Naive thymus-derived CD8-positive, alpha-beta T cell (primary cell): ENCODE results near the gene RNF144B. TPM values are rescaled to one million over a fixed set of nuclear protein-coding genes. Genes with fewer than 3 reads are reported as not detected.
A peak's percentile ranks its signal among the peaks of the same experiment; 100 is the strongest.
"Not testable (repeated sequence)": the region's sequence is repeated elsewhere in the genome, so short reads cannot be mapped to it uniquely, and the experiment has no call there.

Source experiments
- ATAC-seq, 2 donors: fragments of 150-1000 bp; cut with Tn5 transposase in 1 of 2; sonication (Bioruptor Pico), chemical (Tn5 transposase) in 1 of 2; 1 replicate in 1 of 2; 2 replicates in 1 of 2; pipeline ENCODE4 v1.10.0; 2021; ENCODE audit warnings: mild to moderate bottlenecking in 2 of 2, moderate library complexity in 2 of 2
- POLR2A ChIA-PET: fragments of 350-600 bp; sonication (Branson Sonifier 250); formaldehyde crosslinking; loops from one replicate; lab custom pipeline; 2021; ENCODE audit warnings: antibody characterized with exemption; lab: Charles Lee
- DNase-seq, 10 donors: peaks; one replicate each; pipeline versions ENCODE4 v3.0.0 to v3.0.0-alpha.2; 2020 to 2022
- H3K27ac Mint-ChIP-seq, 10 donors: one replicate each; pipeline ENCODE4 v1.8.0; 2020 to 2022; ENCODE audit warnings: mild to moderate bottlenecking in 10 of 10, mixed read lengths in 10 of 10, moderate library complexity in 4 of 10, inconsistent platforms in 1 of 10
- H3K27me3 Mint-ChIP-seq, 5 donors: one replicate each; pipeline ENCODE4 v1.8.0; 2021 to 2022; ENCODE audit warnings: mixed read lengths in 5 of 5
- H3K36me3 Mint-ChIP-seq, 3 donors: one replicate each; pipeline ENCODE4 v1.8.0; 2020 to 2022; ENCODE audit warnings: mixed read lengths in 3 of 3, mild to moderate bottlenecking in 2 of 3, inconsistent platforms in 1 of 3
- H3K4me1 Mint-ChIP-seq, 4 donors: one replicate each; pipeline ENCODE4 v1.8.0; 2021 to 2022; ENCODE audit warnings: mixed read lengths in 4 of 4
- H3K4me3 Mint-ChIP-seq, 10 donors: one replicate each; pipeline ENCODE4 v1.8.0; 2020 to 2022; ENCODE audit warnings: mild to moderate bottlenecking in 10 of 10, mixed read lengths in 10 of 10, moderate library complexity in 6 of 10, inconsistent platforms in 1 of 10
- H3K9me3 Mint-ChIP-seq, 9 donors: one replicate each; pipeline ENCODE4 v1.8.0; 2020 to 2022; ENCODE audit warnings: mixed read lengths in 9 of 9, mild to moderate bottlenecking in 3 of 9, inconsistent platforms in 1 of 9, moderate library complexity in 1 of 9
- polyA plus RNA-seq, 3 donors: library from polyadenylated mRNA; unstranded; fragments of 300-500 nt; fragmentation: Illumina TruSeq; gene quantifications; one replicate each; pipeline ENCODE4 v1.2.3, GENCODE V29; 2021
- total RNA-seq, 8 experiments: library from RNA in 2 of 8; stranded (reverse) in 2 of 8; gene quantifications; one replicate each; pipeline ENCODE4 v1.2.3 and lab custom pipeline; 2021 to 2026

The RNF144B gene
- total and polyA plus RNA-seq, 5 experiments from 2014 or later: 2.1 to 6.4 (median 3.6) TPM

DNA sequence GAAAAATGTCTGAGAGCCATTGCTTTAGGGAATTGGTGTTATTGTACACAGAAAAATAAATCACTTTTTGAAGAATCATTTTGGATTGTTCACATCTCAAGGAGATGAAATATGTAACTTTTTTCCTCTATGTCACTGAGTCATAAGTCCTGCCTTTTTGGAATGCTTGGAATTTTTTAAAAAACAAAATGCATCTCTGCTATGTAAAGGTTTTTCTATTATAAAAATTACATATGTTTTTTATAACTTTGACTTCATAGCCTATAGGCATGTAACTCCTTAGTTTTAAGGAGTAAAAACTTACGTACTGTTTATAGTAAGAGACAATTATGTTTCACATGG lies 8.7 kb downstream of the RNF144B start:
- Mint-ChIP-seq H3K4me3 (no peak overlapping the region), H3K9me3 (no peaks in the 10 kb centered on the region)

DNA sequence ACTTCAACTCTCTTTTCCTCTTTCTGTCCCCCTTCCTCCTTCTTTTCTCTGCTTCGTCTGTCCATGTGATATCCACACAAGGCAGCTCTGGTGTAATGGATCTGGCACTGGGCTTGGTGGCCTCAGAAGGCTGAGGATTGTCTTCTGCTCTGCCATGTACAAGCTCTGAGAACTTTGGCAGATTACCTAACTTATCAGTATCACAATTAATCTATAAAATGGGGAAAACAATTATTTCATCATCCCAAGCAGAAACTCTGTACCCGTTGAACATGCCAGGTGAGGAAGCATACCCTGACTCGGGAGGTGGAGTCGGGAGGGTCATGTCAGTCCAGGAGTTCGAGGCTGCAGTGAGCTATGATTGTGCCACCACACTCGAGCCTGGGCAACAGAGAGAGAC lies 10.6 kb downstream of the RNF144B start:
- H3K4me1 Mint-ChIP-seq: peaks cover 22 to 51% (median 30%) of the 10 kb centered on the region in 4 donors
- H3K36me3 Mint-ChIP-seq: peaks cover 0 to 27% (median 14%) of the 10 kb centered on the region in 3 donors
- H3K9me3 Mint-ChIP-seq: no peaks in the 10 kb centered on the region
- no peaks in the 10 kb centered on the region for H3K27me3 Mint-ChIP-seq
- DNase-seq: no peak
- ATAC-seq: no peak
- H3K27ac Mint-ChIP-seq: no peak overlapping the region
- no peak overlapping the region for H3K4me3 Mint-ChIP-seq
- POLR2A ChIA-PET: no interaction called here

More for the DNA sequence above, 8.7 kb downstream of the RNF144B start:
- peaks cover 18 to 43% (median 31%) of the 10 kb centered on the region in 4 donors for H3K4me1 Mint-ChIP-seq
- no peak for DNase-seq
- peaks cover 0 to 23% (median 9%) of the 10 kb centered on the region in 3 donors for H3K36me3 Mint-ChIP-seq
- POLR2A ChIA-PET: no interaction called here
- ATAC-seq: no peak
- H3K27ac Mint-ChIP-seq: no peak overlapping the region
- H3K27me3 Mint-ChIP-seq: no peaks in the 10 kb centered on the region

DNA sequence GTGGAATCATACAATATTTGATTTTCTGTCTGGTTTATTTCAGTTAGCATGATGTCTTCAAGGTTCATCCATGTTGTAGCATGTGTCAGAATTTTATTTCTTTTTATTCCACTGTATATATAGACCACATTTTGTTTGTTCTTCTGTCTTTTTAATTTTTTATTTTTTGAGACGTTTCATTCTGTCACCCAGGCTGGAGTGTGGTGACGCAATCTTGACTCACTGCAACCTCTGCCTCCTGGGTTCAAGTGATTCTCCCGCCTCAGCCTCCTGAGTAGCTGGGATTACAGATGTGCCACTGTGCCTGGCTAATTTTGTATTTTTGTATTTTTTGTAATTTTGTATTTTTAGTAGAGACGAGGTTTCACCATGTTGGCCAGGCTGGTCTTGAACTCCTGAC lies 11.1 kb downstream of the RNF144B start:
- Mint-ChIP-seq H3K36me3 (peaks cover 0 to 31% (median 19%) of the 10 kb centered on the region in 3 donors), H3K4me1 (peaks cover 22 to 55% (median 29%) of the 10 kb centered on the region in 4 donors)
- DNase-seq, H3K9me3 Mint-ChIP-seq, H3K27me3 Mint-ChIP-seq, POLR2A ChIA-PET, H3K4me3 Mint-ChIP-seq, H3K27ac Mint-ChIP-seq, ATAC-seq: not testable (repeated sequence)

DNA sequence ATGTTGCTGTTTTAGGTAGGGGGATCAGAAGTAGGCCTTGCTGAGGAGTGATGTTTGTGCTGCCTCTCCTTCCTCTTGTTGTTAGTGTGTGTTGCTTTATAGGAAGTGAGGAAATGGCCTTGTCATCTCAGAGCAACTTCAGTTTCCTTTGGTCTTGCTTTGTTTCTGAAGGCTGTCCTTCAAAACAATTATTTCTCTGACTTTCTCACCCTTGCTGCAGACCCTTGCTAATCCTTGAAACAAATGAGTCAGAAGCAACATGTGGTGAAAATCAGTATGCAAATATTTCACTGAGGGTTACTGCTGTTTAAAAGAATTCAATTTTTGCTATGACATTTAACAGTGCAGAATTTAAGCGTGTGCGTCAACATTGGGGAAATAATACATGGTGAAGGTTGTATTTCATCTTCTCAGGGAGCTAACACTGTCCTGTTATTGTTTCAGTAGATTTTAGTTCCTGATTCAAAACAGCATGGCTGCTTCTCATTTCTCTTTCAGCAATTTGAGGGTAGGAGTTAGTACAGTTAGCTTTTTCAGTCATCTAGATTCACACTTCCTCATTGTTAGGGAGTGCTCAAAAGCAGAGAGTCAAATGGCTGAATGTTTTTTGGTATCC lies 13.8 kb downstream of the RNF144B start:
- DNase-seq: peak in 1 of 10 donors; percentile 18
- ATAC-seq: peak; percentile 39 to 47
- POLR2A ChIA-PET: interaction anchor here (0.6 to 1.2 kb wide), 2 partner anchors 32 to 207 kb away, joined by 3 to 4 read pairs; no protein-coding TSS in a partner anchor
- Mint-ChIP-seq H3K4me3 (peak overlapping the region in 7 of 10 donors; percentile 1 to 44 (median 30)), H3K4me1 (peaks cover 16 to 44% (median 18%) of the 10 kb centered on the region in 4 donors), H3K27ac (peak overlapping the region; percentile 40 to 86 (median 76)), H3K36me3 (peaks cover 0 to 43% (median 29%) of the 10 kb centered on the region in 3 donors), H3K9me3 (no peaks in the 10 kb centered on the region), H3K27me3 (no peaks in the 10 kb centered on the region)

DNA sequence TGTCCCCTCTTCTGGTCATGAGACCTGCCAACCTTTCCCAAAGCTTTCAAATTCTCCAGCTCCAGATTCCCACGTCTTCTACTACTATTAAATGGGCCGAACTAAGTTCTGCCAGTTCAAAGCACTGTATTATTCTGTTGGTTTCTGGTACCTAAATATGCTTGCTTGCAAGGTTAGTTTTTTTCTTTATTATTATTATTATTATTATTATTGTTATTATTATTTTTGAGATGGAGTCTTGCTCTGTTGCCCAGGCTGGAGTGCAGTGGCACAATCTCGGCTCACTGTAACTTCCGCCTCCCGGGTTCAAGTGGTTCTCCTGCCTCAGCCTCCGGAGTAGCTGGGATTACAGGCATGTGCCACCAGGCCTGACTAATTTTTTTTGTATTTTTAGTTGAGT lies 17.8 kb downstream of the RNF144B start:
- H3K9me3 Mint-ChIP-seq, H3K4me3 Mint-ChIP-seq, H3K27ac Mint-ChIP-seq, POLR2A ChIA-PET, ATAC-seq, H3K27me3 Mint-ChIP-seq, DNase-seq: not testable (repeated sequence)
- peaks cover 14 to 42% (median 16%) of the 10 kb centered on the region in 4 donors for H3K4me1 Mint-ChIP-seq
- H3K36me3 Mint-ChIP-seq: peaks cover 4 to 44% (median 39%) of the 10 kb centered on the region in 3 donors

DNA sequence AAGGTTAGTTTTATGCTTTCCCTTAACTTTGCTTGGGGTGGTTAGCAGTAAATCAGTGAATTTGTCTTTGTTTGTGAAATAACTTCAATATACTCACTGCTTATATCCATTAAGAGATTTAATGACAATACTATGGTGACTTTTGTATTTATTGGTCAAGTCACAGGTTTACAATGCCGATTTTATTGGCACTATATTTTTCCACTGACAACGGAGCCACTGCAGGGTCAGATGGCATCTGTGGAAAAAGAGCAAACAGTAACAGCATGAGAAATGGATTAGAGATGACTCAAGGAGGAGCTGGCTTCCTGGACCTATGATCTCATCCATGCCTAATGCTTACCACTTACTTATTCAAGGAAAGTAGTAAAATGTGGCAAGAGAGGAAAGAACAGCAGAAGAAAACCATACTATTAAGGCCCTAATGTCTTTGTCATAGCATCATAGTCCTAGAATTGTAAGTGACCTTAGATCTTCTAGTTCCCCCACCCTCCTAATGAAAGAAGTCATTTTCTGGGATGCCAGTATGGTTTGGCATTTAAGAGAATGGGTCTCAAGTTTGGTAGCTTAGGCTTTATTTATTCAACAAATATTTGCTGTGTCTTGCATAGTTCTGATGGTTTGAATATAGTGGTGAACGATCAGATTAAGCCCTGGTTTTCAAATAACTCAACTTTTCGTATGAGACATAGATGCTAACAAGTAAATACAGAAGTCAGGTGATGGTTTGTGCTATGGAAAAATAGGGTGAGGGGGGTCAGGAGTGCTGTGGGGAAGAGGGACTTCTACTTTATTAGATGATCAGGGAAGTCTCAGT lies 18.5 kb downstream of the RNF144B start:
- Mint-ChIP-seq H3K4me1 (peaks cover 9 to 43% (median 17%) of the 10 kb centered on the region in 4 donors), H3K36me3 (peaks cover 9 to 42% (median 40%) of the 10 kb centered on the region in 3 donors), H3K4me3 (no peak overlapping the region), H3K27ac (no peak overlapping the region), H3K9me3 (no peaks in the 10 kb centered on the region), H3K27me3 (no peaks in the 10 kb centered on the region)
- DNase-seq (no peak), ATAC-seq (no peak)
- POLR2A ChIA-PET: no interaction called here

DNA sequence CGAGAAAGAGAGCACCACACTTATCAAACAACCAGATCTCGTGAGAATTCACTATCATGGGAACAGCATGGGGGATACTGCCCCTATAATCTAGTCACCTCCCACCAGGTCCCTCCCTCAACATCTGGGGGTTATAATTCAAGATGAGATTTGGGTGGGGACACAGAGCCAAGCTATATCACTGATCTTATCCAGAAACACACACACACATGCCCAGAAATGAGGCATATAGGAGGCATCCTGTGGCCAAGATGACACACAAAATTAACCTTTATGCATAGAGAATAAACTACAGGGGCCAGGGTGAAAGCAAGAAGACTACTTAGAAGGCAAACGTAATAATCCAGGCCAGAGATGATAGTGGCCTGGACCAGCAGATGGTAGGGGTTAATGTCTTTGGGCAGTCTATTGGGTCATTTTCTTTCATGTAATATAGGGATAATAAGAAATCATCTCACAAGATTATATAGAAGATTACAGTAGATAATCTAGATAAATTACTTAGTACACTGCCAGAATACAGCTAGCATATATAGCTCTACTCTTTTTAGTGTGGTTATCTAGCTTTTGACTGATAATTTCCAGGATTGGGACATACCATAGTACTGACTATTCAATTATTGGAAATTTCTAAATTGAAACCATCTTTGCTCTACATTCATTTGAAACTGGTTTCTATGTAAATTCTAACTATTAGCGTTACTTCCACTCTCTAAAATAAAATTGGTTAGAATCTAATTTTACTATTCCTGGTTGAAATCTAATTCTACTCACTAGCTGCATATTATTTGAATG lies 20.0 kb downstream of the RNF144B start:
- H3K36me3 Mint-ChIP-seq: peaks cover 11 to 40% (median 39%) of the 10 kb centered on the region in 3 donors
- POLR2A ChIA-PET: no interaction called here
- H3K9me3 Mint-ChIP-seq: no peaks in the 10 kb centered on the region
- no peaks in the 10 kb centered on the region for H3K27me3 Mint-ChIP-seq
- peak overlapping the region in 1 of 10 donors; percentile 18 for H3K27ac Mint-ChIP-seq
- ATAC-seq: no peak
- no peak overlapping the region for H3K4me3 Mint-ChIP-seq
- peaks cover 2 to 33% (median 11%) of the 10 kb centered on the region in 4 donors for H3K4me1 Mint-ChIP-seq
- no peak for DNase-seq

DNA sequence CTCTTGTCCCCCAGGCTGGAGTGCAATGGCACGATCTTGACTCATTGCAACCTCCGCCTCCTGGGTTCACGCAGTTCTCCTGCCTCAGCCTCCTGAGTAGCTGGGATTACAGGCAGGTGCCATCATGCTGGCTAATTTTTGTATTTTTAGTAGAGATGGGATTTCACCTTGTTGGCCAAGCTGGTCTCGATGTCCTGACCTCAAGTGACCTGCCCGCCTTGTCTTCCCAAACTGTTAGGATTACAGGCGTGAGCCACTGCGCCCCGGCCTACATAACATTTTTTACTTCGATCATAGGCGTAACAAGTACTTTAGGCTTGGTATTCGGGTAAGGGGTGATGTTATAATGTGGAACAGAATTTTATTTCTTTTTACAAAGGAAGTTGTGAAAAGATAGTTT lies 22.5 kb downstream of the RNF144B start:
- H3K27me3 Mint-ChIP-seq, POLR2A ChIA-PET, H3K27ac Mint-ChIP-seq, ATAC-seq, H3K4me3 Mint-ChIP-seq, H3K9me3 Mint-ChIP-seq, DNase-seq: not testable (repeated sequence)
- Mint-ChIP-seq H3K36me3 (peaks cover 14 to 37% (median 33%) of the 10 kb centered on the region in 3 donors), H3K4me1 (peaks cover 2 to 41% (median 10%) of the 10 kb centered on the region in 4 donors)

DNA sequence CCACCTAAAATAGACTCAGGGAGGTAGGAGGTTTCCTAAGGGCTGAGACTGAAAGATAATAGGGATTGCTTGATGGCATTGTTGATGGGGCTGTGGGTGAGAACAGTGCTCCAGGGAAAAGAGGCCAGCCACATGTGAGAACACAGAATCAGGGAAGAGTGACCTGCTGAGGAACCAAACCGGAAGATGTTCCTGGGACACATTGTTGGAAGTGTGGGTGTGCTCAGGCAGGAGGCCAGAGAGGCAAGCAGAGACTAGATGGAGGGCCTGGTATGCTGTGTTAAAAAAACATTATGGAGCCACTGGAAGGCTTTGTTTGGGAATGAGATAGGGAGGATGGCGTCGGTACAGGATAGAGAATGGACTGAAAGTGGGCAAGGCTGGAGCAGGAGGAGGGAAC lies 23.3 kb downstream of the RNF144B start:
- POLR2A ChIA-PET: no interaction called here

DNA sequence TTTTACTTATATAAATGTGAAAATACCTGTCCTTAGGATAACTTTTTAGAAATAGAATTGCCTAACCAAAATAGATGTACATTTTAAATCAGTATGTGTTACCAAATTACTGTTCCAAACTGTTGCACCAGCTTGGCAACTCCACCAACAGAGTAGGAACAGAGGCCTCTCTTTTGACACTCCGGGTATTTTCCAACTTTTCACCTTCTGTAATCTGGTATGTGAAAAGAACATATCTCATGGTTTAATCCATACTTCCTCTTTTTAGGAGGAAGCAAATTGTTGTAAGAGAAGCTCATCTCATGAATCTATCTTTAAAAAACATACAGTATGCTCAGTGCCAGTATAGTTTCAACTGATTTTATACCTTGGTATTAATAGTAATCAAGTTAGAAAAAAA lies 24.9 kb downstream of the RNF144B start:
- peaks cover 0 to 37% (median 13%) of the 10 kb centered on the region in 4 donors for H3K4me1 Mint-ChIP-seq
- POLR2A ChIA-PET: no interaction called here
- DNase-seq (no peak), ATAC-seq (no peak)
- no peak overlapping the region for H3K4me3 Mint-ChIP-seq
- peak overlapping the region in 1 of 10 donors; percentile 15 for H3K27ac Mint-ChIP-seq
- peaks cover 23 to 39% (median 33%) of the 10 kb centered on the region in 3 donors for H3K36me3 Mint-ChIP-seq
- H3K27me3 Mint-ChIP-seq: no peaks in the 10 kb centered on the region
- peaks cover 0 to 9% (median 0%) of the 10 kb centered on the region in 9 donors for H3K9me3 Mint-ChIP-seq

More for the DNA sequence above, 23.3 kb downstream of the RNF144B start:
- no peaks in the 10 kb centered on the region for H3K27me3 Mint-ChIP-seq
- peaks cover 2 to 41% (median 11%) of the 10 kb centered on the region in 4 donors for H3K4me1 Mint-ChIP-seq
- H3K9me3 Mint-ChIP-seq: peaks cover 0 to 3% (median 0%) of the 10 kb centered on the region in 9 donors
- ATAC-seq (no peak), DNase-seq (no peak)
- no peak overlapping the region for H3K4me3 Mint-ChIP-seq
- H3K27ac Mint-ChIP-seq: peak overlapping the region in 1 of 10 donors; percentile 34
- H3K36me3 Mint-ChIP-seq: peaks cover 18 to 38% (median 36%) of the 10 kb centered on the region in 3 donors

DNA sequence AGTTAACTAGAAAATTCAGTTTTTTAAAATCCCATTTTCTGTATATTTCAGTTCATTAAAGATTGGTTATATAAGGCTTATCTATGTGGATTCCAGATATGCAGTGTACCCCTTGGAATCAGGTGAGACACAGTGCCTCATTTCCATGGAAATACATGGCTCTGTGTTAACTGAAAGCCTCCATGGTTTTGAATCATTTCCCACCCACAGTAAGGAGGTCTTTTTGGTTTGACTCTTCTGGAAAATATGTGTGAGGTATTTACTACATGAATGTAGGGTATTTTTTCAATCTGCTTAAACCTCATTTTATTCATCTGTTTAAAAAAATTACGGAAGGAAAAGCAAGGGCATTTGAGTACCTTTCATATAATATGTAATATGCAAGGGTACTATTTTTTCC lies 25.5 kb downstream of the RNF144B start:
- peaks cover 0 to 36% (median 13%) of the 10 kb centered on the region in 4 donors for H3K4me1 Mint-ChIP-seq
- ATAC-seq: no peak
- POLR2A ChIA-PET: no interaction called here
- peaks cover 26 to 42% (median 32%) of the 10 kb centered on the region in 3 donors for H3K36me3 Mint-ChIP-seq
- no peaks in the 10 kb centered on the region for H3K27me3 Mint-ChIP-seq
- no peak for DNase-seq
- H3K4me3 Mint-ChIP-seq: no peak overlapping the region
- H3K27ac Mint-ChIP-seq: peak overlapping the region in 1 of 10 donors; percentile 15
- peaks cover 0 to 9% (median 0%) of the 10 kb centered on the region in 9 donors for H3K9me3 Mint-ChIP-seq

DNA sequence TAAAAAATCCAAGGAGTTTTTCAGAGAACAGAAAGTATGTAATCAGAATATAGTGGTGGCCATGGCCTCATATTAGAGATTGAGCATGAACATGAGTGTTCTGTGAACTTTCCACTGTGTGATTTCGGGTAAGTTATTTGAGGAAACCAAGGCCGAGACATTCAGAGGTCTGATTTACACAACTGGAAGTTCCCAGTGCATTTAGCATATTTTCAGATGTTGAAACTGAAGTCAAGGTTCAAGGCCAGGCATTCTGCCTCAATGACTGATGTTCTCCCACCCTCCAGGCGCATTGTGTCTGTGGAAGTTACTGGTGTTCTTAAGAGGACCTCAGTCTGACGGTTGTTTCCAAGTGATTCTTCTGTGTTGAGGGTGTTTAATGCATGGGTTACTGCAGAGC lies 26.2 kb downstream of the RNF144B start:
- Mint-ChIP-seq H3K36me3 (peaks cover 27 to 41% (median 32%) of the 10 kb centered on the region in 3 donors), H3K4me3 (no peak overlapping the region), H3K9me3 (peaks cover 0 to 9% (median 0%) of the 10 kb centered on the region in 9 donors), H3K27ac (peak overlapping the region in 1 of 10 donors; percentile 66), H3K27me3 (no peaks in the 10 kb centered on the region), H3K4me1 (peaks cover 0 to 38% (median 13%) of the 10 kb centered on the region in 4 donors)
- DNase-seq (no peak), ATAC-seq (no peak)
- POLR2A ChIA-PET: no interaction called here
